NCI-H526 (cell line): ENCODE measurements around the gene DKKL1.

Experiments used
- DNase-seq, 2 experiments: peaks; one replicate each; lab custom pipeline; 2025; lab: John Stamatoyannopoulos, UW

The DKKL1 gene

GRCh38 chr19:49396738-49397505 lies 33.2 kb downstream of the DKKL1 start:
- no peak for DNase-seq

- no peak for DNase-seq
Observed at GRCh38 chr19:49398001-49398615, 34.4 kb downstream of the DKKL1 start.

GRCh38 chr19:49398931-49399330 lies 35.3 kb downstream of the DKKL1 start:
- no peak for DNase-seq

- no peak for DNase-seq
Observed at GRCh38 chr19:49400029-49400428, 36.4 kb downstream of the DKKL1 start.

GRCh38 chr19:49403404-49404187 lies 39.9 kb downstream of the DKKL1 start:
- DNase-seq, result peak in 1 of 2 experiments; percentile 12

- DNase-seq, result no peak
Observed at GRCh38 chr19:49407079-49407478, 43.4 kb downstream of the DKKL1 start.

GRCh38 chr19:49407482-49408015 lies 43.9 kb downstream of the DKKL1 start:
- DNase-seq, result no peak

GRCh38 chr19:49408816-49409440 lies 45.3 kb downstream of the DKKL1 start:
- DNase-seq, result no peak

GRCh38 chr19:49409441-49410029 lies 45.9 kb downstream of the DKKL1 start:
- no peak for DNase-seq

- DNase-seq, result no peak
Observed at GRCh38 chr19:49411681-49412326, 48.1 kb downstream of the DKKL1 start.

GRCh38 chr19:49413348-49413747 lies 49.7 kb downstream of the DKKL1 start:
- DNase-seq, result no peak

GRCh38 chr19:49414256-49414655 lies 50.6 kb downstream of the DKKL1 start:
- DNase-seq, result no peak

GRCh38 chr19:49415102-49415809 lies 51.6 kb downstream of the DKKL1 start:
- no peak for DNase-seq

GRCh38 chr19:49415810-49416200 lies 52.1 kb downstream of the DKKL1 start:
- no peak for DNase-seq

GRCh38 chr19:49417088-49417487 lies 53.4 kb downstream of the DKKL1 start:
- no peak for DNase-seq

GRCh38 chr19:49418511-49418910 lies 54.8 kb downstream of the DKKL1 start:
- no peak for DNase-seq

- no peak for DNase-seq
Observed at GRCh38 chr19:49419173-49419572, 55.5 kb downstream of the DKKL1 start.

- no peak for DNase-seq
Observed at GRCh38 chr19:49420227-49420626, 56.5 kb downstream of the DKKL1 start.

GRCh38 chr19:49421039-49421877 lies 57.6 kb downstream of the DKKL1 start:
- peak; percentile 43 to 82 for DNase-seq

- no peak for DNase-seq
Observed at GRCh38 chr19:49421878-49422202, 58.2 kb downstream of the DKKL1 start.
